Neural progenitor cell (in vitro differentiated cells): ENCODE measurements around the gene CPT1B.

ENCODE experiments used
- EZH2 ChIP-seq: fragments of 200-600 bp; sonication (generic); IDR thresholded peaks from 2 replicates; pipeline ENCODE4 v1.6.1; 2017; ENCODE audit warnings: antibody characterized with exemption, mild to moderate bottlenecking, moderate library complexity
- EZH2phosphoT487 ChIP-seq: fragments of 200-600 bp; sonication (generic); IDR thresholded peaks from 2 replicates; pipeline ENCODE4 v1.6.1; 2017; ENCODE audit warnings: antibody characterized with exemption
- TF ChIP-seq, protein P1 (sequence below): fragments of 200-600 bp; sonication (generic); IDR thresholded peaks from 2 replicates; pipeline ENCODE4 v1.5.1; 2017; ENCODE audit warnings: antibody characterized with exemption, mild to moderate bottlenecking

DNA sequence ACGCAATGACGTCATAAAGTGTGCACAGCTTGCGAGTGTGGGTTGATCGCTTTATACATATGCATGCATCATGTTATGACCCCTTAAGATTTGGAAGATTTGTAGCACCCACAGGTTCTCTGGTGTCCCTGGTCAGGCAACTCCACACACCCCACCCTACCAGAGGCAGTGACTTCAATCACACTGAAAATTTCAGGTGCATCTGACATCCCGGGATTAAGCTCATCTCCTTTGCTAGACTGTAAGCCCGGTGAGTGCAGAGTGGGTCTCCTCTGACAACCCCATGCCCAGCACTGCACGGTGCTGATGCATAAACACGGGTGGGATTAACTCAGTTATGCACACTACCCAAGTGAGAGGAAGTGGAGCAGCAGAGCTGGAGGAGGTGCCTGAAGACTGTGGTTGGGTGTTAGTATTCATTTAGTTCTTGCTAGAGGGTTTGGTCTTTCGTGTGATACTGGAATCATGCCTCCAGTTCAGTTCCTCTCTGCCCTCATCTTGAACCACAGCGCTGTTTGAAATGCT lies 43.2 kb upstream of the CPT1B start:
- TF ChIP-seq, protein P1, sequence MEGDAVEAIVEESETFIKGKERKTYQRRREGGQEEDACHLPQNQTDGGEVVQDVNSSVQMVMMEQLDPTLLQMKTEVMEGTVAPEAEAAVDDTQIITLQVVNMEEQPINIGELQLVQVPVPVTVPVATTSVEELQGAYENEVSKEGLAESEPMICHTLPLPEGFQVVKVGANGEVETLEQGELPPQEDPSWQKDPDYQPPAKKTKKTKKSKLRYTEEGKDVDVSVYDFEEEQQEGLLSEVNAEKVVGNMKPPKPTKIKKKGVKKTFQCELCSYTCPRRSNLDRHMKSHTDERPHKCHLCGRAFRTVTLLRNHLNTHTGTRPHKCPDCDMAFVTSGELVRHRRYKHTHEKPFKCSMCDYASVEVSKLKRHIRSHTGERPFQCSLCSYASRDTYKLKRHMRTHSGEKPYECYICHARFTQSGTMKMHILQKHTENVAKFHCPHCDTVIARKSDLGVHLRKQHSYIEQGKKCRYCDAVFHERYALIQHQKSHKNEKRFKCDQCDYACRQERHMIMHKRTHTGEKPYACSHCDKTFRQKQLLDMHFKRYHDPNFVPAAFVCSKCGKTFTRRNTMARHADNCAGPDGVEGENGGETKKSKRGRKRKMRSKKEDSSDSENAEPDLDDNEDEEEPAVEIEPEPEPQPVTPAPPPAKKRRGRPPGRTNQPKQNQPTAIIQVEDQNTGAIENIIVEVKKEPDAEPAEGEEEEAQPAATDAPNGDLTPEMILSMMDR = no peak
- TF ChIP-seq EZH2phosphoT487 = no peak
- no peak for TF ChIP-seq EZH2
